GM21381 (cell line): ENCODE data around the gene UBE2H.
"Not testable (repeated sequence)": the region's sequence is repeated elsewhere in the genome, so short reads cannot be mapped to it uniquely, and the experiment has no call there.

Experiments
- ATAC-seq: cut with Tn5 transposase; IDR thresholded peaks from one replicate; pipeline ENCODE4 v1.9.1; 2021; ENCODE audit warnings: mild to moderate bottlenecking, moderate library complexity; ENCODE audit not compliant: unreplicated experiment

UBE2H gene

GRCh38 chr7:129952653-129953560 lies at the start of gene UBE2H:
Gene UBE2H, minus strand, starts transcription at chr7:129952960. Its CDS starts 405 bp downstream, at chr7:129952555.
- peak; percentile 60 for ATAC-seq

GRCh38 chr7:129998446-129998845 lies 45.7 kb upstream of the UBE2H start:
- no peak for ATAC-seq

- ATAC-seq = no peak
These were observed 44.5 kb upstream of the UBE2H start for GRCh38 chr7:129997285-129997684.

- no peak for ATAC-seq
These were observed 40.5 kb upstream of the UBE2H start for GRCh38 chr7:129993275-129993674.

DNA sequence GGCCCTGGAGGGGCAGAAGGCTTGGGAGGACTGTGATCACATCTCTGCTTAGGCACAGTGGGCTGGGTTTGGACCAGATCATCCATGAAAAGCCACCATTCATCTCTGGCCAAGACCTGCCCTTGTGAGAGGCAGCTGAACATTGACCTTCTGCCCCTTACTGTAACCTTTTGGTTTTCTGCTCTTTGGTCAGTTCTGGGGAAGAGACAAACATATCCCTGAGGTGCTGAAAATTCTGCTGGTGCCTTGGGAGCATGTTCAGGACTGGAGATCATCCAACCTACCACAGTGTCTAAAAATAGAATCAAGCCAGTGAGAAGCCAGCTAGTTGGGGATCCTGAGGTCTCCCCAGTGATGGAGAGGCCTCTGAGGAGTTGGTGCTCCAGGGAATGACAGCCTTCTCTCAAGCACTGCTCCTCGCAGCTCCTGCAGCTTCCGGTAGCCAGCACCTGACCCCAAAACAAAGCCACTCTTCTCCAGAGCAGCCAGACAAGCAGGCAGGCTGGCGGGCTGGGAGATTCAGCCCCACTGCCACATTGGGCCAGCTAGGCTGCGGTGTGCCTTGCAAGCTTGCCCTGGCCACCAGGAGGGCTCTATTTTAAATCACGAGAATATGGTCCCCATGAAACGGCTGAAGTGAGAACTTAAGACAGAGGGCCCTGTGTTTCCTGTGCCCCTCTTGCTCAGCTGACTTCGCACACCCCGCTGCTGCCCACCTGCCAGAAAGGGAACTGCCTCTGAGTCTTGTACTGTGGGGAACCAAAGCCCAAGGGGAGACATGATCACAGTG lies 37.8 kb upstream of the UBE2H start:
- ATAC-seq = no peak

- no peak for ATAC-seq
These were observed 36.7 kb upstream of the UBE2H start for GRCh38 chr7:129989466-129989865.

- ATAC-seq = no peak
These were observed 33.8 kb upstream of the UBE2H start for GRCh38 chr7:129986600-129986999.

GRCh38 chr7:129980667-129981066 lies 27.9 kb upstream of the UBE2H start:
- no peak for ATAC-seq

GRCh38 chr7:129975309-129975708 lies 22.5 kb upstream of the UBE2H start:
- no peak for ATAC-seq

- ATAC-seq = no peak
These were observed 18.1 kb upstream of the UBE2H start for GRCh38 chr7:129970816-129971215.

DNA sequence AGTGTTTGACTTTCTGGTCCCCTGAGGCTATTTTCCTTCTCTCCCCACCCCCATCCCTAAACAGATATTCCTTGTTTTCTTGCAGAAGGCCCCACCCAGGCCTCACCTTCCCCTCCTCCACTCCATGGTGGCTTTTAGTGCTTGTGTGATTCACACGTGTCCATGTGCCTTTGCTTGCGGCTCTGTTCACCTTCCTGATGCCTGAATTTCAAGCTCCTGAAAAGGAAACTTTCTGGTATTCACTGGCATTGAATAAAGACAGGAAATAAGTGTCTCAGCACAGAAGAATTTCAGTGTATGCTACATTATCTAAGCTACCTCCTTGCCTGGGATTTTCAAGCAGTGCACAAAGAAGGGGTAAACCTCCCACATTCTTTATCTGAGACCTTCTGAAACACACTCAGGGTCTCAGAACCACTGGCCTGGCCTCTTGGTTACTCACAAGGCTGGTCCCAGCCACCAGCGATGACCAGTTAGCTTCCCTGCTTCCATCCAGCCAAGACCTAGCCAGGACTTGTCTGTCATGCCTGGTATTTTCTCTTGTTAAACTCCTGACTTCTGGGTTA lies 17.2 kb upstream of the UBE2H start:
- no peak for ATAC-seq

- ATAC-seq = no peak
These were observed 16.0 kb upstream of the UBE2H start for GRCh38 chr7:129968592-129969383.

- not testable (repeated sequence) for ATAC-seq
These were observed 7.4 kb upstream of the UBE2H start for GRCh38 chr7:129960204-129960475.

GRCh38 chr7:129959471-129960203 lies 6.9 kb upstream of the UBE2H start:
- ATAC-seq = no peak

- ATAC-seq = no peak
These were observed 6.1 kb upstream of the UBE2H start for GRCh38 chr7:129958643-129959470.

- no peak for ATAC-seq
These were observed 3.3 kb upstream of the UBE2H start for GRCh38 chr7:129955993-129956543.

DNA sequence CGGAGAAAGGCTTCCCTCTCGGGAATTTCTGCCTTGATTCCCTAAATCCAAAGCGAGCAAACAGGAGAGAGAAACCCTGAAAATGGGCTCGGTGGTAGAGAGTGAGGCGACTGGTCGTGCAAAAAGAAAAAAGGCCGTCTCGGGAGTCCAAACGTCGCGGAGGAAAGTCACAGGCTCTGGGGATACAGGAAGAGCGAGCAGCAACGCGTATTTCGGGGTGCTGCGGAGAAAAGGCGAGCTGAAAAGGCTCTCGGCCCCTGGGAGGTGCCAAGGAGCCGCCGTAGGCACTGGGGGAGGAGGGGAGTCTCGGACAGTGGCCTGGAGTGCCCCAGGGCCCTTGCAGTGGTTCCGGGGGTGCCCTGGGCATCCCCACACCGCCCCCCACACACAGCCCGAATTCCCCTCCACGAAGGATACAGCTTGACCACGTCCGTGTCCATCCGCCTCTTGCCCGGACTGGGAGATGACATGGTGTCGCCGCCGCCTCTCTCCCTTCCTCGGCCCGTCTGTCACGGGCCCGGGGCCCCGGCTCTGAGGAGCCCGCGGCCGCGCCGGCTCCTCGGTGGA lies 591 bp downstream of the UBE2H start:
- ATAC-seq = peak; percentile 27

- ATAC-seq = no peak
These were observed 1.3 kb downstream of the UBE2H start for GRCh38 chr7:129951226-129952085.
